Measurements from ENCODE around the gene IL19. TPM values are rescaled to one million over a fixed set of nuclear protein-coding genes. Genes with fewer than 3 reads are reported as not detected.

Gene IL19
- polyA plus RNA-seq, 2 donors: 0.22 to 1.4 TPM

- no peaks in the 10 kb centered on the region for H3K27me3 ChIP-seq (ENCODE audit: control insufficient read depth in 1 of 2, insufficient read depth in 2 of 2, low read length in 2 of 2)
- no peaks in the 10 kb centered on the region for H3K9me3 ChIP-seq (ENCODE audit: control insufficient read depth in 2 of 2, insufficient read depth in 1 of 2, low read depth in 1 of 2, low read length in 1 of 2)
- H3K4me1 ChIP-seq (ENCODE audit: control insufficient read depth in 2 of 2, insufficient read depth in 2 of 2, low read length in 1 of 2): peaks cover 0 to 3% of the 10 kb centered on the region in 2 donors
- no peaks in the 10 kb centered on the region for H3K36me3 ChIP-seq (ENCODE audit: control insufficient read depth in 2 of 2, insufficient read depth in 2 of 2, low read length in 1 of 2)
- H3K27ac ChIP-seq (ENCODE audit: low read depth in 2 of 2, low read length in 1 of 2): no peak overlapping the region
- no peak overlapping the region for H3K4me3 ChIP-seq (ENCODE audit: low read depth in 1 of 2, low read length in 2 of 2)
- 65 to 73% methylated on average over 5 of the region's 5 CpGs for WGBS, 2 donors
Observed at GRCh38 chr1:206823727-206824126, 53.2 kb downstream of the IL19 start.

- Histone ChIP-seq H3K36me3 (ENCODE audit: control insufficient read depth in 2 of 2, insufficient read depth in 2 of 2, low read length in 1 of 2) (no peaks in the 10 kb centered on the region), H3K27ac (ENCODE audit: low read depth in 2 of 2, low read length in 1 of 2) (no peak overlapping the region), H3K9me3 (ENCODE audit: control insufficient read depth in 2 of 2, insufficient read depth in 1 of 2, low read depth in 1 of 2, low read length in 1 of 2) (no peaks in the 10 kb centered on the region), H3K4me1 (ENCODE audit: control insufficient read depth in 2 of 2, insufficient read depth in 2 of 2, low read length in 1 of 2) (peaks cover 0 to 3% of the 10 kb centered on the region in 2 donors), H3K27me3 (ENCODE audit: control insufficient read depth in 1 of 2, insufficient read depth in 2 of 2, low read length in 2 of 2) (no peaks in the 10 kb centered on the region), H3K4me3 (ENCODE audit: low read depth in 1 of 2, low read length in 2 of 2) (no peak overlapping the region)
- WGBS, 2 donors: 71 to 80% methylated on average over 3 of the region's 3 CpGs
Observed at GRCh38 chr1:206824331-206824730, 53.8 kb downstream of the IL19 start.

DNA sequence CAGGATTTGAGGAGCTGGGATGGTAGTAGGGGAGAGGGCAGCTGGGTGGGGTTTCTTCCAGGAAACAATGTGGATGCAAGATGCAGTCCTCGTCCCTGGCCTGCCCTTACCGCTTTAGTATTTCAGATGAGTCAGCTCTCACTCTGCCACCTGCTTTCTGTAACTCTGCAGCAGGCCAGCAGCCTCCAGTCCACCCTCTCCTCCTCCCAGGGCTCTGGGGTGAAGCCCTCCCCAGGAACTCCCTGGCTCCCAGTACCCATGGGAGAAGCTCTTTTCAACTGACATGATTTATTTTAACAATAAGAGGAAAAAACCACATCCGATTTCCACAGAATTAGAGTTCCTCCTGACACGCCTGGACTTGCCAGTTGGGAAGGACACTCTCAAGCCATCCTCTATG, 55.8 kb downstream of the IL19 start:
- Histone ChIP-seq H3K4me1 (ENCODE audit: control insufficient read depth in 2 of 2, insufficient read depth in 2 of 2, low read length in 1 of 2) (peaks cover 0 to 3% of the 10 kb centered on the region in 2 donors), H3K27me3 (ENCODE audit: control insufficient read depth in 1 of 2, insufficient read depth in 2 of 2, low read length in 2 of 2) (no peaks in the 10 kb centered on the region), H3K36me3 (ENCODE audit: control insufficient read depth in 2 of 2, insufficient read depth in 2 of 2, low read length in 1 of 2) (no peaks in the 10 kb centered on the region), H3K4me3 (ENCODE audit: low read depth in 1 of 2, low read length in 2 of 2) (no peak overlapping the region), H3K9me3 (ENCODE audit: control insufficient read depth in 2 of 2, insufficient read depth in 1 of 2, low read depth in 1 of 2, low read length in 1 of 2) (no peaks in the 10 kb centered on the region), H3K27ac (ENCODE audit: low read depth in 2 of 2, low read length in 1 of 2) (no peak overlapping the region)
- 34 to 42% methylated on average over 4 of the region's 4 CpGs for WGBS, 2 donors

DNA sequence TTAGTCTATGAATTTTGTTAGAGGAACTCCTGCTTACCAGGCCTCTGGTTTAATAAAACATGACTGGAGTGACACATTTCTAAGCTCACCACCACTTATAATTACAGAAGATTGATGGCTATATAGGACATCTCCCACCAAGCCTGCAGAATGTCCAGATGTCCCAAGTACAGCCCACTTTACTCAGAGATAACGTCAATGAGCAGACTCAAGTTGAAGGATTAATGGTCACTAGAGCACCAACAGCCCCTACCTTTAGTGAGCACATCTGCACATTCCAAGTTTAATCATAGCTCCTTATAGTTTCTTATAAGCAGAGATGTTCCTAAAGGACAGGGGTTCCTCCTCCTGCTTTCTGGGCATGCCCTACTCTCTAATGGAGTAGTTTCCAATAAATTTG, 57.5 kb downstream of the IL19 start:
- 79 to 85% methylated on average over 1 of the region's 1 CpG for WGBS, 2 donors

GRCh38 chr1:206828765-206829164, 58.2 kb downstream of the IL19 start:
- Histone ChIP-seq H3K9me3 (ENCODE audit: control insufficient read depth in 2 of 2, insufficient read depth in 1 of 2, low read depth in 1 of 2, low read length in 1 of 2) (no peaks in the 10 kb centered on the region), H3K27ac (ENCODE audit: low read depth in 2 of 2, low read length in 1 of 2) (no peak overlapping the region), H3K36me3 (ENCODE audit: control insufficient read depth in 2 of 2, insufficient read depth in 2 of 2, low read length in 1 of 2) (no peaks in the 10 kb centered on the region), H3K27me3 (ENCODE audit: control insufficient read depth in 1 of 2, insufficient read depth in 2 of 2, low read length in 2 of 2) (no peaks in the 10 kb centered on the region), H3K4me1 (ENCODE audit: control insufficient read depth in 2 of 2, insufficient read depth in 2 of 2, low read length in 1 of 2) (peaks cover 0 to 4% of the 10 kb centered on the region in 2 donors), H3K4me3 (ENCODE audit: low read depth in 1 of 2, low read length in 2 of 2) (no peak overlapping the region)
- WGBS, 2 donors: 63 to 69% methylated on average over 4 of the region's 4 CpGs

More for the DNA sequence above, 57.5 kb downstream of the IL19 start:
- no peak overlapping the region for H3K27ac ChIP-seq (ENCODE audit: low read depth in 2 of 2, low read length in 1 of 2)
- no peaks in the 10 kb centered on the region for H3K36me3 ChIP-seq (ENCODE audit: control insufficient read depth in 2 of 2, insufficient read depth in 2 of 2, low read length in 1 of 2)
- H3K4me3 ChIP-seq (ENCODE audit: low read depth in 1 of 2, low read length in 2 of 2): no peak overlapping the region
- no peaks in the 10 kb centered on the region for H3K27me3 ChIP-seq (ENCODE audit: control insufficient read depth in 1 of 2, insufficient read depth in 2 of 2, low read length in 2 of 2)
- peaks cover 0 to 3% of the 10 kb centered on the region in 2 donors for H3K4me1 ChIP-seq (ENCODE audit: control insufficient read depth in 2 of 2, insufficient read depth in 2 of 2, low read length in 1 of 2)
- H3K9me3 ChIP-seq (ENCODE audit: control insufficient read depth in 2 of 2, insufficient read depth in 1 of 2, low read depth in 1 of 2, low read length in 1 of 2): no peaks in the 10 kb centered on the region

DNA sequence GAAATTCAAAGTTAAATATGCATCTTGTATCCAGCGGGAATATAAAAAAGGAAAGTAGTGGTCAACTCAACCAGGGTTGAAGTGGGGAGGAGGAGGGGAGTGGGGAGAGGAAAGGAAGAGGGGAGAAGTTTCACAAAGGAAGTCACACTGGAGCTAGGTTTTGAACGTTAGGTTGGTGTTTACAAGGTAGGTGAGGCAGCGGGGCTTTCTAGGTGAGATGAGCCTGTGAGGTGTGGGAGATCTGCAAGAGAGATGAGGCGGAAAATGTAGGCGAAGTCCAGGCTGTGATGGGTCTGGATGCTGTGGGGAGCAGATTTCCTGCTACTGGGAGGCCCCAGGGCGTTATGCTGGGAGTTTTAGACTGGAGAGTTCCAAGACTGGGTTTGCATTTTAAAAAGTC, 58.7 kb downstream of the IL19 start:
- Histone ChIP-seq H3K27ac (ENCODE audit: low read depth in 2 of 2, low read length in 1 of 2) (no peak overlapping the region), H3K9me3 (ENCODE audit: control insufficient read depth in 2 of 2, insufficient read depth in 1 of 2, low read depth in 1 of 2, low read length in 1 of 2) (no peaks in the 10 kb centered on the region), H3K4me1 (ENCODE audit: control insufficient read depth in 2 of 2, insufficient read depth in 2 of 2, low read length in 1 of 2) (peaks cover 0 to 5% of the 10 kb centered on the region in 2 donors), H3K36me3 (ENCODE audit: control insufficient read depth in 2 of 2, insufficient read depth in 2 of 2, low read length in 1 of 2) (no peaks in the 10 kb centered on the region), H3K27me3 (ENCODE audit: control insufficient read depth in 1 of 2, insufficient read depth in 2 of 2, low read length in 2 of 2) (no peaks in the 10 kb centered on the region), H3K4me3 (ENCODE audit: low read depth in 1 of 2, low read length in 2 of 2) (no peak overlapping the region)
- 72 to 73% methylated on average over 6 of the region's 6 CpGs for WGBS, 2 donors

GRCh38 chr1:206829875-206830274, 59.3 kb downstream of the IL19 start:
- no peaks in the 10 kb centered on the region for H3K36me3 ChIP-seq (ENCODE audit: control insufficient read depth in 2 of 2, insufficient read depth in 2 of 2, low read length in 1 of 2)
- H3K4me1 ChIP-seq (ENCODE audit: control insufficient read depth in 2 of 2, insufficient read depth in 2 of 2, low read length in 1 of 2): peaks cover 0 to 5% of the 10 kb centered on the region in 2 donors
- H3K4me3 ChIP-seq (ENCODE audit: low read depth in 1 of 2, low read length in 2 of 2): no peak overlapping the region
- no peaks in the 10 kb centered on the region for H3K9me3 ChIP-seq (ENCODE audit: control insufficient read depth in 2 of 2, insufficient read depth in 1 of 2, low read depth in 1 of 2, low read length in 1 of 2)
- H3K27ac ChIP-seq (ENCODE audit: low read depth in 2 of 2, low read length in 1 of 2): no peak overlapping the region
- H3K27me3 ChIP-seq (ENCODE audit: control insufficient read depth in 1 of 2, insufficient read depth in 2 of 2, low read length in 2 of 2): peaks cover 0 to 2% of the 10 kb centered on the region in 2 donors
- 77 to 84% methylated on average over 2 of the region's 2 CpGs for WGBS, 2 donors

DNA sequence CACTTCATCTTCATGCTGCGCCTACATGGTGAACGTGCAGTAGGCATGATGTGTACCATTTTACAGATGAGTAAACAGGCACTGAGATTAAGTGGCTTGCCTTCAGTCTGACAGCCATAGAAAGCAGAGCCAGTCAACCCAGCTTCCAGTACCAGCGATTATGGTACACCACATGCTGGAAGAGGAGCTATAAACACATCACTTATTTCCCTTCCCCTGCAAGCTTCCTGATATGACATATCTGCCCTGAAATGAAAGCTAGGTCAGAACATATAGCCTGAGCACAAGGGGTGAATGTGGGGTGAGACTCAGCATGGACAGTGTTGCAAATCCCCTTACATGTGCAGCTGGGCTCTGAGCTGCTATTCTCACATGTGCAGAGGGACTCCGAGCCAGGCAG, 61.1 kb downstream of the IL19 start:
- Histone ChIP-seq H3K9me3 (ENCODE audit: control insufficient read depth in 2 of 2, insufficient read depth in 1 of 2, low read depth in 1 of 2, low read length in 1 of 2) (no peaks in the 10 kb centered on the region), H3K4me3 (ENCODE audit: low read depth in 1 of 2, low read length in 2 of 2) (no peak overlapping the region), H3K27me3 (ENCODE audit: control insufficient read depth in 1 of 2, insufficient read depth in 2 of 2, low read length in 2 of 2) (peaks cover 0 to 3% of the 10 kb centered on the region in 2 donors), H3K4me1 (ENCODE audit: control insufficient read depth in 2 of 2, insufficient read depth in 2 of 2, low read length in 1 of 2) (peaks cover 0 to 2% of the 10 kb centered on the region in 2 donors), H3K27ac (ENCODE audit: low read depth in 2 of 2, low read length in 1 of 2) (no peak overlapping the region), H3K36me3 (ENCODE audit: control insufficient read depth in 2 of 2, insufficient read depth in 2 of 2, low read length in 1 of 2) (no peaks in the 10 kb centered on the region)
- 82 to 85% methylated on average over 4 of the region's 4 CpGs for WGBS, 2 donors

DNA sequence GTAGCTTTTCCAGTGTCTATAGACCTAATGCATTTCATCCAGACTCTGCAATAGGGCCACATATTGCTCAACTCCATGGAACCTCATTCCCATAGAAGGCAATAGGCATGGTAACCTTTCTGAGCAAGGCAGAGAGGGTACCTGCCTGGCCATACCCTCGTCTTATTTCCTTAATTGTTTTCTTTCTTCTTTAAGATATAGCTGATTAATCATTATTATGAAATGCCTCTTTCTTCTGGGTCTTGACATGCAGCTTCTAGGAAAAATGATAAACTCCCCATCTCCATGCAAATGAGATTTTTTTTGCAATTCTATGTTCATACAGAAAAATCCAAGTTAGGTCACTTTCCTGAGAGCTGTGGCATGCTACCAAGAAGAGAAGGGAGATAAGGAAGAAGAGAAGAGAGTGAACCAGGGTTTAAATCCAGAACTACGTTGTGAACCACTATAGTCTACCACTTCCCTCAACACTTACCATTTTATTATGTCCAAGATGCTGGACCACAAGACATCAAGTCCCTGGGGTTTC, 61.8 kb downstream of the IL19 start:
- Histone ChIP-seq H3K27me3 (ENCODE audit: control insufficient read depth in 1 of 2, insufficient read depth in 2 of 2, low read length in 2 of 2) (peaks cover 0 to 3% of the 10 kb centered on the region in 2 donors), H3K9me3 (ENCODE audit: control insufficient read depth in 2 of 2, insufficient read depth in 1 of 2, low read depth in 1 of 2, low read length in 1 of 2) (no peaks in the 10 kb centered on the region), H3K36me3 (ENCODE audit: control insufficient read depth in 2 of 2, insufficient read depth in 2 of 2, low read length in 1 of 2) (no peaks in the 10 kb centered on the region), H3K27ac (ENCODE audit: low read depth in 2 of 2, low read length in 1 of 2) (no peak overlapping the region), H3K4me1 (ENCODE audit: control insufficient read depth in 2 of 2, insufficient read depth in 2 of 2, low read length in 1 of 2) (peaks cover 0 to 2% of the 10 kb centered on the region in 2 donors), H3K4me3 (ENCODE audit: low read depth in 1 of 2, low read length in 2 of 2) (no peak overlapping the region)
- WGBS, 2 donors: 64 to 70% methylated on average over 2 of the region's 2 CpGs

DNA sequence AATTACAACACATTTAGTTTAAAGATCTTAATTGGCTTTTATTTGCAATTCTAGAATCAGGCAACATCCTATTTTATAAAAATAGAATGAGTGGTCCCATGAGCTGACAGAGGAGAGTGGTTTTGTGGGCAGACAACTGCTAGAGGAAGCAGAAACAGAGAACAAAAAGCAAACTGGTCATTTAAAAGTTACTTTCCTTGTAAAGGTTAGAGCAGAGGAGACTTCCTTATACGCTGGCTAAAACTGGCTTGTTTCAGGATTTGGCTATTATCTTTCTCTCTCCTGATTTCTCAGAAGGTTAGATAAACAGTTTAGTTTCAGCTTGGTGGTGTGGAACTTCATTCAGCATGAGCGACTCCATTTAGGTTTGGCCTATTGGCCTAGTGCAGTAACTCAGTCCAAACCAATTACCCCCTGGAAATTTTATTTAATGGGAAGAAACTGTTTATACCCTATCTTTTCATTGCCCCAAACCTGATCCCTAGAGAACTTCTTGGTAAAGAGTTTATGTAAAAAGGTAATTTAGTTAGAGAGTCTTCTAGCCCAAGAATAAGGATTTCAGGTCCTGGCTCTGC, 62.6 kb downstream of the IL19 start:
- Histone ChIP-seq H3K27ac (ENCODE audit: low read depth in 2 of 2, low read length in 1 of 2) (no peak overlapping the region), H3K4me3 (ENCODE audit: low read depth in 1 of 2, low read length in 2 of 2) (no peak overlapping the region), H3K36me3 (ENCODE audit: control insufficient read depth in 2 of 2, insufficient read depth in 2 of 2, low read length in 1 of 2) (no peaks in the 10 kb centered on the region), H3K27me3 (ENCODE audit: control insufficient read depth in 1 of 2, insufficient read depth in 2 of 2, low read length in 2 of 2) (peaks cover 0 to 3% of the 10 kb centered on the region in 2 donors), H3K9me3 (ENCODE audit: control insufficient read depth in 2 of 2, insufficient read depth in 1 of 2, low read depth in 1 of 2, low read length in 1 of 2) (no peaks in the 10 kb centered on the region), H3K4me1 (ENCODE audit: control insufficient read depth in 2 of 2, insufficient read depth in 2 of 2, low read length in 1 of 2) (peaks cover 0 to 2% of the 10 kb centered on the region in 2 donors)
- 72 to 80% methylated on average over 2 of the region's 2 CpGs for WGBS, 2 donors

Measured in esophagus (tissue), 2 donors.